ENCODE measurements around the gene TMEM178B.
"Not testable (repeated sequence)": the region's sequence is repeated elsewhere in the genome, so short reads cannot be mapped to it uniquely, and the experiment has no call there.

Gene TMEM178B

DNA sequence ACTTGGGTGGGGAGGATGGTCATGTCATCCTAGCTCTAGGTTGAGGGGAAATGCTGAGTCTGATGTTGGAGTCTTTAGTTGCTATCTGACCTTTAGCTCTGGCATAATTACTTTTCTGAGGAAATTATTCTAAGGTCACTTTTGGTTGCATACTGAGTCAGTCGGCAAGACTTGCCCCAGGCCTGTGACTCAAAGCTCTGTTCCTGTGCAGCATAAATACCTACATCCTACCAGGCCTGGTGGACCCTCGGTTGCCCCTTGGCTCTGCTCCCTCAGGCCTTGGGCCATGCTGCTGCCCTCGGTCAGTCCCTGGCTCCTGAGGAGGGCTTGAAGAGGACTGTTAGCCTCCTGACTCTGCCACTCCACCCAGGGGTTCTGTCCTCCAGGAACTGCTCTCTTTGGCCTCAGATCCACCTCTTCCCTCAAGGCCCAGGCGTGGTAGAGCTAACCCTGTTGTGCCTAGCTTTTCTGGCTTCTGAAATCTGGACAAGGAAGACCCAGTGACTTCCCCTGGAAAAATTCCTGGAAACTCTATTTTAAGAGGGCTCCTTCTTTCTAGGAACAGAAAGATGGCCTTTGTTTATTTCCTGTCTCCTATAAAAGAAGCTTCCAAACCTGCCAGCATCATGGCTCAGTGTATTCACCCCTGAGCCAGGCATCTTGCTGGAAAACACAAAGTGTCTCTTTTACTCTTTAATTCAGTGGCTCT lies 71.2 kb downstream of the TMEM178B start:
- peak; percentile 86 for DNase-seq

DNA sequence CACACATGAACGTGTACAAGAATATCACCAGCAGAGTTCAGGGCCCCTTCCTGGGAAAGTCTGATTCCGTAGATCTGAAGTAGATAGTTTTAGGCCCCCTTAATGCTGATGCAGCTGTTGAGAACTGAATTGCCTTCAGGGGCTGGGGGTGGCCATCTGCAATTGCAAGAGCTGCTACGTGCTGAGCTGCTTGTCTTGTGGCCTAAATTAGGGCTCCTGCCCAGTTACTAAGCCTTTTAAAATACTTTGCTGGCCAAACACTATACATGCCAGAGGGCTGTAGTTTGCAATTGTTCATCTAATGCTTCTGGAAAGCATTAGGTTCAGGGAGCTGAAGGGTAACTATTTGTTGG lies 71.7 kb downstream of the TMEM178B start:
- DNase-seq = peak; percentile 81

DNA sequence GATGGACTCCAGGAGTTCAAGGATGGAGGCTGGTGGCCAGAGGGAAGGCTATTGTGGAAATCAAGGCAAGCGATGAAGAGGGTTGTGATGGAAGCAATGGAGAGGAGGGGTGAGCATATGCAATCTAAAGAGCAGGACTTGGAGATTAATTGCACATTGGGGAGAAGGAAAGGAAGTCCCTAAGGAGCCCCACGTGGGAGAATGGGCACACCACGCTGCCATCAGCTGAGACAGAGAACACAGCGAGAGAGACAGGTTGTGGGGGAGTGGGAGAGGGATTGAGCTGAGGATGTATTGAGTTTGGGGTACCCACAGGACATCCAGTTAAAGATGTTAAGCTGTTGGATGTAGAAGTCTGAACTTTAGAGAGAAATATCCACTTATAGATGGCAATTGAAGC lies 73.6 kb downstream of the TMEM178B start:
- DNase-seq = no peak

DNA sequence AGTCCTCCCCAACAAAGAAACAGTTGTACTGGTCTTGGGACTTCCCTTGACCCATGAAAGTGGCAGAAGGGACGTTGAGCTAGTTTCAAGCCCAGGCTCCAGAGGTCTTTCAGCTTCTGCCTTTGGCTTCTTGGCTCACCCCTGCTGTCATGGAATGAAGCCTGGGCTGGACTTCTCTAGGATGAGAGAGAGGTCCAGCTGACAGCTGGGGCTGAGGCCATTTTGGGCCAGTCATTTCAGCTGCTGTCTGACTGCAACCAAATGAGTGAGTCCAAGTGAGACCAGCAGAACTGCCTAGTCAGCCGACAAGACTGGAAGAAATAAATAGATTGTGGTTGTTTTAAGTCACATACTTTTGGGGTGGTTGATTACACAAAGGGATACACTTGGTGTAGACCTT lies 76.6 kb downstream of the TMEM178B start:
- DNase-seq = no peak

DNA sequence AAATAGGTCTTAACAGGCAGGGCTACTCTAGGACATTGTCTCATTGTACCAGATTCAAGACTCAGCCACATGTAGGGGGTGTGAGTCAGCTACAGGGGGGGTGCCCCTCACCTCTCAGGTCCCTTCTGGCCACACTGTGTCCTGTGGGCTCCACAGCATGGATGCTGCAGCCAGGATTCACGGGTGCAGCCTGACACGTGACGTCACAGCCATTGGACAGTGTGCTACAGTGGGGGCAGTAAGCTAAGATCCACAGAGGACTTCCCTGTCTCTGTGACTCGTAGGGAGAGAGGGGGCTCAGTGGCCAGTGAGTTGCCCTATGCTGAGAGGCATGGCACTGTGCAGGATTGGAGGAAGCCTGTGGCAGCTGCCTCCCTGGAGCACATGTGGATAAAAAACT lies 77.9 kb downstream of the TMEM178B start:
- no peak for DNase-seq

GRCh38 chr7:141153231-141153630 lies 79.4 kb downstream of the TMEM178B start:
- DNase-seq = no peak

GRCh38 chr7:141154131-141154732 lies 80.4 kb downstream of the TMEM178B start:
- no peak for DNase-seq

GRCh38 chr7:141156407-141156806 lies 82.5 kb downstream of the TMEM178B start:
- no peak for DNase-seq

- no peak for DNase-seq
Observed at GRCh38 chr7:141157138-141157765, 83.4 kb downstream of the TMEM178B start.

DNA sequence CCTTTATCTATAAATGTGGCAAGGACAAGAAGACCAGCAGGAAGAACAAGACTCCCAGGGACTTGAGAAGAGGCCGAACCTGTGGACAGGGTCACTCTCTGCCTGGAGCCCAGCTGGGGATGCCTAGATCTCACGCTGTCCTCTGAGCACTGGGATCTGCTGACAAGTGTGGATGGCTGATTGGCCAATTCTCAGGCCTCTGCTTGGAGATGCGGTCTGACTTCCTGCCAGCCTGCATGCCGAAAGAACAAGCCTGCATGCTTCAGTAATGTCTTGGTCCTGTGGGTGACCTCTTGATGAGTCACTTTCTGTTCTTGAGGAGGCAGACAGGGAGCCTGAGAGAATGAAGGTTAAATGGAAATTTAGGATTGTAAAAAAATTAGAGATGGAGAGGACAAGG lies 84.7 kb downstream of the TMEM178B start:
- DNase-seq = peak; percentile 95

DNA sequence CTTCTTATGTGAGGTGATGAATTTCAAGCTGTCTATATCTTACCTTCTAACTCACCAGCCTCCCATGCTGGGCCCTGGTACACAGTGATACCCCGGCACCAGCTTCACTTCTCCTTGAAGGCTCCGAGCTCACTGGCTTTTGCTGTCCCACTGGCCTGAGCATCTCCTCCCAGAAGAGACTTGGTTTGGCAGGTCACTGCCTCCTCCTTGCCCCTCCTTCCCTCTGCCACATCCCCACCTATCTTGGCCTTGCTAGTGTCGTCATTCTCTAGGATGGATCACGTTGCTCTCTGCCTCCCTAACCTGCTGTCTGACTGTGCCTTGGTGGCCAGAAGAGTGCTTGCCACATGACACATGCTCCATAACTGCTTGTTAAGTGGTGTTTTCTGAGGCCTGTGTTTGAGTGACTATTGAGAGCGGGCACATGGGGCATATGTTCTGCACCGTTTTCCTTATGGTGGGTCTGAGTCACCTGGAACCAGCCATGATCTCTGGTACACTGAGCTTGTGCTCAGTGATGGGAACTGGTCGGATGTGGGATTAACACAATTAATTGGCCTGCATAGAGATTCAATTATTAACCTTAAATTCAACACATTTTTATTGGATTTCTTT lies 86.5 kb downstream of the TMEM178B start:
- DNase-seq = no peak

- no peak for DNase-seq
Observed at GRCh38 chr7:141161550-141162535, 88.0 kb downstream of the TMEM178B start.

DNA sequence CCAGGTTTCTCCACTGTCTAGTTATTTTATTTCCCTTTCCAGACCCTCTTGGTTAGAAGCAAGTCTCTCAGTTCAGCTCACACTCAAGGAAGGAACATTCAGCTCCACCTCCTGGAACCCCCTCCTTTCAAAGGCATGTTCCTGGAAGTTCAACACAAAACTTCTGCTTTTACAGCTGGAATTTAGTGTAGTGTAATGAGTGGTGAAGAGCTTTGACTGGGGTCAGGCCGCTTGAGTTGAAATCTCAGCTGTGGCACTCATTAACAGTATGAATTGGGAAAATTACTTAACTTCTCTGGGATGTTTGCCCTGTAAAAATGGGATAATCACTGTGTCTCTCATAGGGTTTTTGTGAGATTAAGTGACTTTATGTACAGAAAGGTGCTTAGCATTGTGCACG lies 91.7 kb downstream of the TMEM178B start:
- DNase-seq = no peak

GRCh38 chr7:141166926-141167325 lies 93.1 kb downstream of the TMEM178B start:
- DNase-seq = no peak

- no peak for DNase-seq
Observed at GRCh38 chr7:141167381-141167964, 93.6 kb downstream of the TMEM178B start.

DNA sequence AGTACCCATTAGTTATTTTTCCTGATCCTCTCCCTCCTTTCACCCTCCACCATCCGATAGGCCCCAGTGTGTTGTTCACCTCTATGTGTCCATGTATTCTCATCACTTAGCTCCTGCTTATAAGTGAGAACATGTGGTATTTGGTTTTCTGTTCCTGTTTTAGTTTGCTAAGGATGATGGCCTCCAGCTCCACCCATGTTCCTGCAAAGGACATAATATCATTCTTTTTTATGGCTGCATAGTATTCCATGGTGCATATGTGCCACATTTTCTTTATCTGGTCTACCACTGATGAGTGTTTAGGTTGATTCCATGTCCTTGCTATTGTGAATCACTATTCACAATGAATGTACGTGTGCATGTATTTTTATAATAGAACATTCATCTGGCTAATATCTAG lies 95.3 kb downstream of the TMEM178B start:
- not testable (repeated sequence) for DNase-seq

DNA sequence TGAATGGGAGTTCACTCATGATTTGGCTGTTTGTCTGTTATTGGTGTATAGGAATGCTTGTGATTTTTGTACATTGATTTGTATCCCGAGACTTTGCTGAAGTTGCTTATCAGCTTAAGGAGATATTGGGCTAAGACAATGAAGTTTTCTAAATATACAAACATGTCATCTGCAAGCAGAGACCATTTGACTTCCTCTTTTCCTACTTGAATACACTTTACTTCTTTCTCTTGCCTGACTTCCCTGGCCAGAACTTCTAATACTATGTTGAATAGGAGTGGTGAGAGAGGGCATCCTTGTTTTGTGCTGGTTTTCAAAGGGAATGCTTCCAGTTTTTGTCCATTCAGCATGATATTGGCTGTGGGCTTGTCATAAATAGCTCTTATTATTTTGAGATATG lies 101.9 kb downstream of the TMEM178B start:
- DNase-seq = not testable (repeated sequence)

DNA sequence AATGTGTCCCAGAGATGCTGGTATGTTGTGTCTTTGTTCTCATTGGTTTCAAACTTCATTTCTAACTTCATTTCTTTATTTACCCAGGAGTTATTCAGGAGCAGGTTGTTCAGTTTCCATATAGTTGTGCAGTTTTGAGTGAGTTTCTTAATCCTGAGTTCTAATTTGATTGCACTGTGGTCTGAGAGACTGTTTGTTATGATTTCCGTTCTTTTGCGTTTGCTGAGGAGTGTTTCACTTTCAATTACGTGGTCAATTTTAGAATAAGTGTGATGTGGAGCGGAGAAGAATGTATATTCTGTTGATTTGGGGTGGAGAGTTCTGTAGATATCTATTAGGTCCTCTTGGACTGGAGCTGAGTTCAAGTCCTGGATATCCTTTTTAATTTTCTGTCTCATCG lies 103.3 kb downstream of the TMEM178B start:
- not testable (repeated sequence) for DNase-seq

- DNase-seq = no peak
Observed at GRCh38 chr7:141178486-141179135, 104.7 kb downstream of the TMEM178B start.

GRCh38 chr7:141181812-141182211 lies 107.9 kb downstream of the TMEM178B start:
- no peak for DNase-seq

DNA sequence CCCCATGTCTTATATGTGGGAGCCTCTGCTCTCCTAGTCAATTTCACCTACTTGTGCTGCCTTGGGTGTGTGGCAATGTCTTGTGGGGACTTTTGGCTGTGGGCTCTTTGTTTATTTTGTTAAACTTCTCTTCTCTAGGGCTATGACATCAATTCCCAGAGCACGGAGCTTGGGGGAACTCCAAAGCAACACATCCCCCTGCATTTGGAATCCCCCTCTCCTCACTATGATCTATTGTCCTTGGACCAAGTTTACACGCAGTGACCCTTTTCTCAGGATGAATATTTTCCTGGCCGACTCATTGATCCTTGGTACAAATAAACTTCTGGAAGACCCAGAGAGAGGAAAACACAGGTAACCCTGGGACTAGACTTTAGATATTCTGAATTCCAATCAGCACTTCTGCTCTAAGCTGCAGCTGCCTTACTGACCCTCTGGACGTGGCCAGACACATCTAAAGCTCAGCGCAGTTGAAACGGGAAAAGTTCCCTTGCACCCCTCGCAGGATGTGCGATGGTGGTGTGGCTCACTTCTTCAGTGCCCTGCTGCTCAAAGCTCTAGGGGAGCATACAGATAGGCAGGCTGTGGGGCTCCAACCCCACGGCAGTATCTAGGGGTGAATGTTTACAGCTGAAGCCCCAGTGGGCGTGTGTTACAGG lies 110.8 kb downstream of the TMEM178B start:
- DNase-seq = no peak
